HT1080 (cell line): ENCODE data around the gene PPP2R2D. TPM values are rescaled to one million over a fixed set of nuclear protein-coding genes. Genes with fewer than 3 reads are reported as not detected.
A peak's percentile ranks its signal among the peaks of the same experiment; 100 is the strongest.
"Not testable (repeated sequence)": the region's sequence is repeated elsewhere in the genome, so short reads cannot be mapped to it uniquely, and the experiment has no call there.

Experiments used
- DNase-seq: peaks from one replicate; pipeline ENCODE4 v3.0.0-alpha.2; 2015; ENCODE audit warnings: low read depth
- total RNA-seq: library from RNA; depleted of rRNA; stranded (reverse); fragments of >200 nt; shearing (Covaris generic); gene quantifications from 2 replicates; pipeline ENCODE4 v1.2.3, GENCODE V29; 2014

PPP2R2D gene
- total RNA-seq, 1 experiment from 2014 or later: 30.1 TPM

DNA sequence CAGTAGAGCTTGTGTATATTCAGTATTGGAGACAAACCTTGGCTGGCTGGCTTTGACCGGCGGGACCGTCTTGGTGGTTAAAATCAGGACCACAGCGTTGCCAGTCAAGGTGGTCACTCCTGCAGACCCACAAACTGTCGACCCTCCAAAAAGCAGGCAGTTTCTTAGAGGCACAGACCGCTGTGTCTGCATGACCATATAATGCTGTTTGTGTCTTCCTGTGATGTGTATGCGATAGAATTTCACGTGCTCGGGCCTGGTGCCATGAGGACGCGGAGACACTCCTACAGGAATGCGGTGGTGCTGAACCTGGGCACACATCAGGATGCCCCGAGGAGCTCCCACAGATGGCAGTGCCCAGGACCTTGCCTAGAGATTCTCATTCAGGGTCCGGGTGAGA, 46.1 kb downstream of the PPP2R2D start:
- DNase-seq: no peak

DNA sequence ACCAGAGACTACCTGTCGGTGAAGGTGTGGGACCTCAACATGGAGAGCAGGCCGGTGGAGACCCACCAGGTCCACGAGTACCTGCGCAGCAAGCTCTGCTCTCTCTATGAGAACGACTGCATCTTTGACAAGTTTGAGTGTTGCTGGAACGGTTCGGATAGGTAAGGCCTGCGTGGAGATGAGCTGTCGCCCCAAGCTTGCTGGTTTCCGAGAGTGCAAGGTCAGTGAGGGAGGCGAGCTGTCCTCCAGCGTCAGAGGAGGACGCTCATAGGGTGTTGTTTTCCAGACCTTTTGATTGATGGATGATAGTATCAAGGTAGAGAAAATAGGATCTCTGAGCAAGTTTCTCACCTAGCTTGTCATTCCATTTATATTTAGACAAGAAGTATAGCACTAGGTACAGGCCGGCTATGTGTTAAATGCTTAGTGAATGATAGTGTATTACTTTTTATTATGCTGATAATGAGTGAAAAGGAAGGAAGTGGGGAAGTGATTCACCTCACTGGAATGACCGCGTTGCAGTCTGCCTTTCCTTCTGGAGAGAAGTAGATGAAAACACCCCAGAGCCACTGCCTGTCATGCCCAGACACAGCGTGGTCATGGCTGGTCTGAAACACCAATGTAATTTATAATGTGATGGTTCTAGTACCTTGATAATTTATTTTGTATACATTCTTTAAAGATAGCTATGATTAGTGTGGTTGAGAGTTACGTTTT, 47.0 kb downstream of the PPP2R2D start:
- peak; percentile 95 for DNase-seq

DNA sequence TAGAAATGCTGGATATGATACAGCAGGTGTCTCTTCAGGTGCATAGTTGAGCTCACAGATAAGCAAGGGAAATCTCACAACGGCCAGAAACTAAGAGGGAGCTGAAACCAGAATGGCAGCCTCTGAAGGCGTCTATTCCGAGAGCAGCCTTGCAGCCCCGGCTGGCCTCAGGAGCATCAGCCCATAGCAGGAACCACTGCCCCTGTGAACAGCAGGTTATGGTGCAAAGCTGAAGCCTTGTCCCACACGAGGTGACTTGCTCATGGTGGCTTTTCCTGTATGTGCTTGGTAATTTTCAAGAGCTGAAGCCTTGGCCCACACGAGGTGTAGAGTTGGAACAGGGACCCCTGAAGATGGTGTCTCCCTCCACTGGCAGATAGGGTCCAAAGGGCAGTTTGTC, 47.7 kb downstream of the PPP2R2D start:
- DNase-seq: no peak

DNA sequence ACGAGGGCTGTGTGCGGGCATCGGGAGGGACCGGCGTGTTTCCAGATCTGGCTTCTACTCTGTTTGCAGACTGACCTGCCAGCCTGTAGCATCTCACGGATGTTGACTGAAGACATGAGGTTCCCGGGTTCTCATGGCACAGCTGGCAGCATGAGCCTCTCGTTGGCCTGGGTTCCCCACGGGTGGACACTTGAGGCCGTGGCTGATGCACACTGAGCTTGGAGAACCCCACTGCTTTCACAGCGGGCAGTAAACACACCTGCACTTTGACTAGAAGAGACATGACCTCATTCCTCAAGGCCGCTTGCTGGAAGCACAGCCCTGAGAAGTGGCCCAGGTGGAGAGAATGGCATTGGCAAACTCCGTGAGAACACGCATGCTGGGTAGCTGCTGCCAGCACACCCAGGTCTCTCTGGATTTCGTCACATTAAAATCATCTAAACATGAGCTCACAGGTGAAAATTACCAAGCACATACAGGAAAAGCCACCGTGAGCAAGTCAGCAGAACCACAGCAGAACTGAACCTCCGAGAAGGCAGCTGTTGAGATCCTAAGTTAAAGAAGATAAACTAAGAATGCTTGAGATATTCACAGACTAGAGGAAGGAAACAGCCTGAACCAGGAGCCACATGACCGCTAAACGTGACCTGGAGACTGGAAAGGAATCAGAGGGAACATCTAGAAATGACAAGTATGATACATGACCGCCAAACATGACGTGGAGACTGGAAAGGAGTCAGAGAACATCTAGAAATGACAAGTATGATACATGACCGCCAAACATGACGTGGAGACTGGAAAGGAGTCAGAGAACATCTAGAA, 48.4 kb downstream of the PPP2R2D start:
- no peak for DNase-seq

DNA sequence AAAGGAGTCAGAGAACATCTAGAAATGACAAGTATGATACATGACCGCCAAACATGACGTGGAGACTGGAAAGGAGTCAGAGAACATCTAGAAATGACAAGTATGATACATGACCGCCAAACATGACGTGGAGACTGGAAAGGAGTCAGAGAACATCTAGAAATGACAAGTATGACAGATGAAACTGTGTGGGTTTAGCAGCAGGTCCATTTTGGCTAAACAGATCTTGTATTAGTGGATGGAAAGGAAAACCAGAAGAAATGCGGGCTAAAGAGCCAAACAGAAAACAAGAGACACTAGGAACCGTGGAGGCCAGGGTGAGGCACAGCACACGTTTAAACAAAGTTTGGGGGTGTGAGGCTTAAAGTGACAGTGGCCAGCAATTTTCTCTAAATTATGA, 49.1 kb downstream of the PPP2R2D start:
- not testable (repeated sequence) for DNase-seq

DNA sequence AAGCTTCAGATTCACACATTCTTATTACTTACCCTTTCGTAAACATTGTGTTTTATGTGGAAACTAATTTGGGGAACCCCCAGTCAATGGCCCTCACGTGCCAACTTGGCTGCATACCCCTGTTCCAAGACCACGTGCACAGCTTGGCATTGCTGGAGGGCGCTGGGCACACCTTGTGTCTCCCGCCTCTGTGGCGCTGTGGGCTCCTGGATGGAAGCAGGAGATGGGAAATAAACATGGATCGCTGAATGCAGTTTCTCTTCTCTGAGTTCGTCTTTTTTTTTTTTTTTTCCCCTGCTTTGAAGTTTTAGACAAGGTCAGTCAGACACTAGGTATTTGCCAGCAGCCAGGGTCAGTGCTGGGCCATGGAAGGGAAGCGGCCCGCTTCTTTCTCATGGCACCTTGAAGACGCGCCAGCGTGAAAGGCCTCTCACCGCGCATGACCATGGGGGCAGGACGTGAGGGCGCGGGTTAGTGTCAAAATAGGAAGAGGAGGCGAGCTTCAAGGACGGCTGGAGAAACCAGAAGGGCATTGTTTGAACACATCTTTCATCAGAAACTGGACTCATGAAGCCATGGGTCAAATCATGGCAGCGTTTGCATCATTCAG, 53.7 kb downstream of the PPP2R2D start:
- DNase-seq: no peak

DNA sequence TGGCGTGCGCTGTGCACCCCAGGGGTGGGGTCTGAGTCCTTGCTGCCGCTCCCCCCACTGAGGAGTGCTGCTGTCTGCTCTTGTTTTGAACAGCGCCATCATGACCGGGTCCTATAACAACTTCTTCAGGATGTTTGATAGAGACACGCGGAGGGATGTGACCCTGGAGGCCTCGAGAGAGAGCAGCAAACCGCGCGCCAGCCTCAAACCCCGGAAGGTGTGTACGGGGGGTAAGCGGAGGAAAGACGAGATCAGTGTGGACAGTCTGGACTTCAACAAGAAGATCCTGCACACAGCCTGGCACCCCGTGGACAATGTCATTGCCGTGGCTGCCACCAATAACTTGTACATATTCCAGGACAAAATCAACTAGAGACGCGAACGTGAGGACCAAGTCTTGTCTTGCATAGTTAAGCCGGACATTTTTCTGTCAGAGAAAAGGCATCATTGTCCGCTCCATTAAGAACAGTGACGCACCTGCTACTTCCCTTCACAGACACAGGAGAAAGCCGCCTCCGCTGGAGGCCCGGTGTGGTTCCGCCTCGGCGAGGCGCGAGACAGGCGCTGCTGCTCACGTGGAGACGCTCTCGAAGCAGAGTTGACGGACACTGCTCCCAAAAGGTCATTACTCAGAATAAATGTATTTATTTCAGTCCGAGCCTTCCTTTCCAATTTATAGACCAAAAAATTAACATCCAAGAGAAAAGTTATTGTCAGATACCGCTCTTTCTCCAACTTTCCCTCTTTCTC, 55.0 kb downstream of the PPP2R2D start:
- no peak for DNase-seq

DNA sequence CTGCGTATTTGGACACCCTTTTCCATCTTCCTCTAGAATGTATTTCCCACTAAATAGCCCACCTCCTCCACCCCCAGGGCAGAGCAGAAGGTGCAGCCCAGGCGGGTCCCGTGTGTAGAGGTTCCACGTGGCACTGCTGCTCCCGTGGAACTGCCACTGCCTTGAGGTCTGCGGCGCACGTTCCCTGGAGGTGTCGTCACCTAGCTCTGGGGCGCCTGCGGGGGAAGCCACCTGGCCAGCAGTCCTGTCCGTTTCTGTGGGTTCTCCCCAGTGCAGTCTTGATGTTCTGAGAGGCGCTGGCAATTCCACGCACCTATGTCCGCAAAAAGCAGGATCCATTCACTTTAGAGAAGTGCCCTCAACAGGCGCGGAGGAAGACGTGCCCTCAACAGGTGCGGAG, 59.0 kb downstream of the PPP2R2D start:
- DNase-seq: no peak

DNA sequence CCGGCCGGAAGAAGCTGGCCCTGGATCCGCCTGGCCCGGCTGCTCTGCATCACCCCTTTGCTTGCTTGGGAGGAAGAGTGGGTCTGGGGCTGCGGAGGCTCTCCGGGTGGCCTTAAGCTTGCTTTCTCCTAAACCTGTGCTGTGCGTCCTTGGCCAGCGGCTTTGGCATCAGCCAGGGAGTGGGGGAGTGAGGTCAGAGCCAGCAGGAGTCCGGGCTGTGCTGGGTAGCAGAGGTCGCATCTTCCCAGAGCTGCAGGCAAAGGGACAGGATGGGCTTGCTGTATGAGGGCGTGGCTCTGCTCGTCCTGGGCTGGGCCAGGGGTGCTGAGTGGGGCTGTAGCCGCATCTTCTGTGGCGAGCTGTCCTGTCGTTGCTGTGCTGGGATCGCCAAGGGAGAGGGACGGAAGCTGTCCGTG, 59.8 kb downstream of the PPP2R2D start:
- DNase-seq: no peak

DNA sequence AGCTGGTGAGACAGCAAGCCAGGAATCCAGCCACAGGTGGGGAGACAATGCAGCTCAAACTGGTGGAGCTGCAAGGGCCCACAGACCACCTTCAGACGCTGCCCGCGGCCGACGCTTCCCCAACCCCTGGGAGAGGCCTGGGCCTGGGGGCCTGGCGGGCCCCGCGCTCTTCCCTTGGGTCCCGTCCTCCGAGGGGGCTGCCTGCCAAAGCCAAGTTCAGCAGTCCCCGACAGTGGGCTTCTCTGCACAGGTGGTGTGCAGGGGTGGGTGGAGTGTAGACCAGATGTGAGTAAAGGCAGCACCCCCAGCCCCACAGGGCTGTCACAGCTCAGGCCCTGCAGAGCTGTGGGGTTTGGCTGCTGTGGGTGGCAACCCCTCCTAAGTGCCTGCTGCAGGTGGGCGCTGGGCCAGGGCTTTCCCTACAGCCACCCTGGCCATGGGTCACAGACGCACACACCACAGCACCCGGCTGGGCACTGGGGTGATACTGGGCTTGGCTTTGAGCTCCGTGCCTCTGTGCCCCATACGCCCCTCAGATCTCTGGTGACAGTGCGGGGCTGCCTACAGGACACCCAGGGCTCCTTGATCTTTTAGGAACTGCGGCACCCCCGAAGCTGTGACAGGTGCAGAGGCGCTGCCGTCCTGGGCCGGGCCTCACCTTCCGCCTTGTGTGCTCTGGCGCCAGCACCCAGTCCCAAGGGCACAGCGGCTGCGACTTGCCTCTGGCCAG, 60.4 kb downstream of the PPP2R2D start:
- DNase-seq: no peak

DNA sequence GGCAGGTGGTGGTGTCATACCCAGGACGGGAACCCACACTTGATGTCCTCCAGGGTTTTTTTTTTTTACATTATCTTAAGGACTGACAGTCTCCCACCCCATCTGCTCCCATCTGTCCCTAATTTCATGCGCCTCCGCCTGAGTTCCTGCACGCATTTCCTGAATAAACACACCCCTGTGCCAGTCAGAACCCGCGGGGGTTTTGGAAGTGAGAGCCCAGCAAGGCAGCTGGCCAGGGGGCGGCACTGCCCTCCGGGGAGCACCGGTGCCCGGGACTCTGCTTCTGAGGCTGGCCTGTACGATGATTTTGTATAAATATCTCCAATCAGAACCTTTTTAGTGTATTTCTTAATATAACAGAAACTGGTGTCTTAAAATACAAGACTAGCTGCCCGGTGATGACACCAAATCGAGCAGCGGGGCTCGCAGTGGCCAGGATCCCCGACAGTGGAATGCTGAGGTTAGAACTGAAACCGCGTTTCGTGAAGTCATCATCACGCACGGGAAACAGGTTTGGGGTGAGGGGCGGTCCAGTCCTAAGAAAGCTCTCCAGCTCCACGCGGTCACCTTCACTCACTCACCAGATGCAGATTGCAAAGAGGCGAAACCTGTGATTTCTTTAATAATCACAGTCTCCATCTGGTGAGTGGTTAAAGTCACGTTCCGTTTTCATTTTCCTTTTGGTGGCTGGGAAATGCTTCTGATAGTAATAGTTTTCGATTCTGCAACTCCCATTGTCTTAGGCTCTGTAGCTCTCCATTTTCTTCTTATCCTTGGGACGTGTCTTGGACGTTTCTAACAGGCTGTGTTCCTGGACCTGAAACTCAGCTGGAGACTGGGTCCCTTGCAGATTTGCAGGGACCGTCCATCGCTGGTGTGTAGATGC, 61.2 kb downstream of the PPP2R2D start:
- no peak for DNase-seq

DNA sequence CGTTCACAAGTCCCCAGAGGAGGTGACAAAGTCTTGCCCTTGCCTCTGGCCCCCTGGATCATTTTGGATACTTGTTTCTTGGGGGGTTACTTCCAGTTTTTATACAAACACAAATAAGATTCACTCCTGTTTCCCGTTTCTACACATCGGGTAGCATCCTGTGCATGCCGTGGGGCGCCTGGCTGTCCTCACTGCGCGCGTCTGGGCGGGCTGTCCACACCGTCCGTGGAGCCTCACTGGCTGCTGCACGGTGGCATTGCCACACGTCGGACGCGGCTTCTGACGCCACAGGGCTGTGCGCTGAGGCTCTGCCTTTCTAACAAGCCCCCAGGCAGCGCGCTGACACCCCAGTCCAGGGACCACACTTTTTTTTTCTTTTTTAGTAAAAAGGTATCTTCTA, 62.5 kb downstream of the PPP2R2D start:
- DNase-seq: no peak

DNA sequence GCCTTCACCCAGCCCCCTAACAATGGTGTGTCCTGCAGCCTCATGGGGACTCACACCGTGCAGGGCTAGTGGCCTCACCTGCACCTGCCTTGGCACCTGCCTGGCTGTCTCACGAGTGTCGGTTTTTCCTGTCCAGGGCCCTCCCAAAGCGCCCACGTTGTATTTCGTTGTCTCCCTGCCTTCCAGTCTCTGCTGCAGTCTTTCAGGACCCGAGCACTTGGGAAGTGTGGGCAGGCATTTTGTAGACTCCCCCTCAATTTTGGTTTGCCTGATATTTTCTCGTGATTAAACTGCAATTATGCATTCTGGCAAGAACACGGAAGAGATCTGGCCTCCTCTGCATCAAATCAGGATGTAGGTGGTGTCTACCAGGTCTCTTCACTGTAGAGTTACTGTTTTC, 63.0 kb downstream of the PPP2R2D start:
- DNase-seq: no peak

DNA sequence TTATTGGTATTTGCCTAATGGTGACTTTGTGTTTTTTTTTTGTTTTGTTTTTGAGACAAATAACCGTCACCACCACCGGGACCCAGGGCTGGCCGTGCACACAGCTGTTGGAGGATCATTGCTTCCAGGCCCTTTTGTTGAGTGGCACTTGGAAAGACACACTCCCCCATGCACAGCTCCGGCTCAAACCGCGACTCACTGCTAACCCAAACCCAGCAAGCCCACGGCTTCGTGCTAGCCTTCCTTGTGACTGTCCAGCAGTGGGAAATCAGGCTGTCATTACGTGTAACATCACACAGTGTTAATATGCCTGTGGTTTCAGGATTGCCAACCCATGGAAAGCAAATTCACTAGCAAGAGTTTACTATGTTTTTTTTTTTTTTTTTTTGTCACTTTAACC, 63.5 kb downstream of the PPP2R2D start:
- no peak for DNase-seq

DNA sequence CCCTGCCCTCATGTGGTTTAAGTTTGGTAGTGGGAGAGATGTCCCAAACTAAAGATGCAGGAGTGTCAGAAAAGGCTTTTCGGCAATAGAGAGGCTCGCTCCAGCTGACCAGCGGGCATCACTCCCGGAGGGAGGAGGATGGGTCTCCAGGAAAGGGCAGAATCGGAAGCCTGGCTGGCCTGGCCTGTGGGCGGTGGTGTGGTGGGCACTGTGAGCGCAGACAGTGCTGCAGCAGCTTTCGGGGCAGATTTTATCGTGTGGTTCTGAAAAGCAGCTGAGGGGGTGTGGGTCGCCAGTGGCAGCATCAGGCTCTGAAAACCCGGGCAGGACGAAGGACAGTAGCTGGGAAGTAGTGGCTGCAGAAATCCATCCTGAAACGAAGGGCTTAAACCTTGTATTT, 68.1 kb downstream of the PPP2R2D start:
- no peak for DNase-seq

DNA sequence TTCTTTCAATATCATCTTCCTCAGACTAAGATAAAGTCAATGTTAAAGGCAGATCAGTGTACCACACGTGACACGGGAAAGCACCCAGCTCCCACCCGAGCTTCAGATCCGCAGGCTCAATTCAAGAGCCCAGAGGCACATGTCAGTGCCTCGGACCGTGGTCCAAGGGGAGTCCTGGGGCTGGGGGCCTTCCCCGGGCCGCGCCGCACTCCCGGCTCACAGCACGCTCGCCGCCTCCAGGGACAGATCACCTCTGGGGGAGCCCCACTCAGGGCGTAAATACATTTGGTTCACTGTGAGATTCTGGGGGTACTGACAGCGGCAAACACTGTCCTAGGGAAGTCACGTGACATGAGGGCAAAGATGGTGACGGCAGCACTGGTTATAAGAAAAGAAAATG, 70.1 kb downstream of the PPP2R2D start:
- DNase-seq: no peak

DNA sequence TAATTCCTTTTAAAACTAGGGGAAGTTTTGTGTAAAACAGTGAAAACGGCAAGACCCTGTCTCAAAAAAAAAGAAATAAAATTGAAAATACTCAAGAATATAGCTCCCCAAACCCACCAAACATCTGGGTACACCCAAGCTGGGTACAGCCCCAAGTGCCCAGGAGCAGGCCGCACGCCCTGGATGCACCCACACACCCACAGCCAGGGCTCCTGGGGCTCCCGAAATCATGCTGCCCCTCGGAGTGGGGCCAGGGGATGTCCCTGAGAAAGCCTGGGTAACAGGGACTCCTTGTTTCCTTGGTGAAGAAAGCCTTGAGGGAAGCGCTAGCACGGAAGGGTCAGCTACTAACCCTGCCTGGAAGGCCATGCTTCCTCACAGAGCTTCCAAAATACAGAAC, 70.8 kb downstream of the PPP2R2D start:
- DNase-seq: no peak

DNA sequence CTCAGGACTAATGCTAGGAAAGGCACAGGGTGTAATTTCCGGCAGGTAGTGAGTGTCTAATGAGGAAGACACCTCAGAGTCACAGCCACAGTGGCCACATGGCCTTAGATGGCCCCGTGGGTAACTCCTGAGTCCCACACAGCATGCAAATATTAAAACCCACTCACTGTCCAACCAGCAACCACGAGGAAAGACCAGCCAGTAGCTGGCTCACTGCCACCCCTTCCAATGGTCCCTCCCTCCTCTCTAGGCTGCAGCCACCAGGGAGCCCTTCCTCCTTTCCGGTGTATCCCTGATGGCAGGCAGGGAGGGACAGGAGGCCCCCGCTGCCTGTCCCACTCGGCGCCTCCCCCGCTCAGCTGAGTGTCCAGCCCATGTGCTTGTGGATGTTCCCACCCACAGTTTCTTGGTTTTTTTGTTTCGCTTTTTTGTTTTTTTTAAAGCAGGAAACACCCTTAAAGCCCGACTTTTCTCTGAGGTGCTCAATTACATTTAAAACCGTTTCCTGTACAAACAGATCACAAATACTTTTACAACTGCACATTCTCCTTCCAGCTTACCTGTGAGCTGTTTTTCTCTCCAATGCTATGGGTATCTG, 71.8 kb downstream of the PPP2R2D start:
- DNase-seq: no peak

DNA sequence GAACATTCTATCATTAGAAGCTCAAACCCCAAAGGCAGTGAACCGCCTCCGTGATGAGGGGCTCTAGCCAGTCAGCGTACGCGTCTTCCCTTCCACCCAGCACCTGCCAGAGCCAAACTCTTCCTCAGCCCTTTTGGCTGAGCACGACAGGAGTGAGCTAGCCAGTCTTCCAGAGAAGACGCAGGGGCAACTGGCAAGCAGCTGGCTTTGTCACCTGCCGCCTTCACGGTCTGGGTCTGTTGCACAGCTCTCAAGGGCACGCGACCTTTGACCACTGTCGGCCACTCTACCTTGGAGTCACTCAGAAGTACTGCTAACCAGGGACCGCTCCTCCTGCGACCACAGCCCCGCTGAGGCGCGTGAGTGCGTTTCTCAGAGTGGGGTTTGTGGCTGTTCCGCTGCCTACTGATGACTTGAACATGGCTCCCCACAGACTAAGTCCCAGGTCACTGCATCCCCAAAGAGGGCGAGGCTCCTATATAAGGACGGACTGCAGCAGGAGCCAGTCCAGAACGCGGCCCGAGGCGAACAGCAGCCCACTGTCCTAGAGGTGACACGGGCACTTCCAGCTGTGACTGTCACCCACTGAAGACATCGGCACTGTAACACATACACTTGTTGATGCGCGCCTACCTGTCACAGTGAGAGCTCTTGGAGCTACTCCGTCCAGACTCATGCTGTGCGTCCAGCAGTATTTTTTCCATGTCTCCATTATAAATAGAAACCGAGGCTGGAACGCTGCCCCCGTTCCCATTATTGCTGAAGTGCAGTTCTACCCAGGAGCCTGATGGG, 72.5 kb downstream of the PPP2R2D start:
- no peak for DNase-seq
